Kidney epithelial cell (primary cell): ENCODE results near the gene GCKR. TPM values are rescaled to one million over a fixed set of nuclear protein-coding genes. Genes with fewer than 3 reads are reported as not detected.

Experiments
- DNase-seq: peaks from one replicate; pipeline ENCODE4 v3.0.0-alpha.2; 2010; ENCODE audit warnings: low read depth
- H3K27me3 ChIP-seq: 2 replicates; pipeline ENCODE4 v1.6.0; 2011; ENCODE audit warnings: low read length; ENCODE audit not compliant: control insufficient read depth, insufficient read depth
- H3K36me3 ChIP-seq: 2 replicates; pipeline ENCODE4 v1.5.1; 2011; ENCODE audit warnings: low read length; ENCODE audit not compliant: control insufficient read depth, insufficient read depth
- H3K4me3 ChIP-seq: 2 replicates; pipeline ENCODE4 v1.5.1; 2011; ENCODE audit warnings: low read depth, mild to moderate bottlenecking, control low read depth, low read length
- CTCF ChIP-seq: IDR thresholded peaks from 2 replicates; pipeline ENCODE4 v1.5.1; 2011; ENCODE audit warnings: mild to moderate bottlenecking, moderate library complexity, low read length, control low read depth, inconsistent platforms; ENCODE audit not compliant: insufficient read depth, poor library complexity, severe bottlenecking
- total RNA-seq: library from RNA; depleted of rRNA; stranded (reverse); fragments of >200 nt; gene quantifications from 2 replicates; pipeline ENCODE4 v1.2.3, GENCODE V29; 2015

GCKR gene
- total RNA-seq = 0.27 and 0.88 TPM in 2 replicates

GRCh38 chr2:27496357-27497287, at the start of gene GCKR:
Gene GCKR, plus strand, starts transcription at chr2:27496839. Its CDS starts 66 bp downstream, at chr2:27496905.
- no peak for TF ChIP-seq CTCF
- H3K4me3 ChIP-seq = no peak within 1 kb of the TSS
- no peaks in the 10 kb centered on the region for H3K36me3 ChIP-seq
- no peaks in the 10 kb centered on the region for H3K27me3 ChIP-seq
- DNase-seq = no peak

GRCh38 chr2:27448381-27448780, 48.3 kb upstream of the GCKR start:
- Histone ChIP-seq H3K27me3 (no peaks in the 10 kb centered on the region), H3K4me3 (no peak overlapping the region), H3K36me3 (no peaks in the 10 kb centered on the region)
- no peak for DNase-seq
- no peak for TF ChIP-seq CTCF

- Histone ChIP-seq H3K27me3 (no peaks in the 10 kb centered on the region), H3K4me3 (no peak overlapping the region), H3K36me3 (no peaks in the 10 kb centered on the region)
- no peak for DNase-seq
- no peak for TF ChIP-seq CTCF
Measured at GRCh38 chr2:27451095-27451494, 45.5 kb upstream of the GCKR start.

GRCh38 chr2:27453968-27454367, 42.7 kb upstream of the GCKR start:
- peaks cover 3% of the 10 kb centered on the region for H3K36me3 ChIP-seq
- H3K27me3 ChIP-seq = no peaks in the 10 kb centered on the region
- H3K4me3 ChIP-seq = no peak overlapping the region
- no peak for DNase-seq
- no peak for TF ChIP-seq CTCF

- TF ChIP-seq CTCF = no peak
- H3K4me3 ChIP-seq = no peak overlapping the region
- H3K36me3 ChIP-seq = peaks cover 3% of the 10 kb centered on the region
- H3K27me3 ChIP-seq = no peaks in the 10 kb centered on the region
- no peak for DNase-seq
Measured at GRCh38 chr2:27461118-27461517, 35.5 kb upstream of the GCKR start.
